DMS79 (cell line): ENCODE data around the gene NANOS3.

Experiments used
- DNase-seq: peaks from one replicate; lab custom pipeline; 2025; lab: John Stamatoyannopoulos, UW

NANOS3 gene

DNA sequence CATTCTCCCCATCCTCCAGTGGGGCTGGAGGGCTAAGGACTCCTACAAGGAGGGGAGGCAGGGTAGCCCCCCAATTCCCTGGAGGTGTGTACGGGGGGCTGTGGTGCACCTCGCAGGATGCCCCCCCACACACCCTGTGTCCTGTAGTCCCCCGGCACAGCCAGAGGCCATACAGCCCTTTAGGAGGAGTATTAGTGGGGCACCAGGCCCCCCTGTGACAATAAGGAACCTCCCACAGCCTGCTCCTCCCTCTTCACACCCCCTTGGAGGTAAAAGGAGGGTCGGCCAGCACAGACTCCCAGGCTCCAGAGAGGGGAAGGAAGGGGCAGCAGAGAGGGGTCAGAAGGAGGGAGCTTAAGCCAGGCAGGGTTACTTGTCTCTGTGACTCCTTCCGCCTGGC lies at the start of gene NANOS3:
Gene NANOS3 (plus strand): TSS at position 301 of the 400 bp plus-strand sequence. CDS start 115 bp downstream, outside the sequence.
- no peak for DNase-seq

DNA sequence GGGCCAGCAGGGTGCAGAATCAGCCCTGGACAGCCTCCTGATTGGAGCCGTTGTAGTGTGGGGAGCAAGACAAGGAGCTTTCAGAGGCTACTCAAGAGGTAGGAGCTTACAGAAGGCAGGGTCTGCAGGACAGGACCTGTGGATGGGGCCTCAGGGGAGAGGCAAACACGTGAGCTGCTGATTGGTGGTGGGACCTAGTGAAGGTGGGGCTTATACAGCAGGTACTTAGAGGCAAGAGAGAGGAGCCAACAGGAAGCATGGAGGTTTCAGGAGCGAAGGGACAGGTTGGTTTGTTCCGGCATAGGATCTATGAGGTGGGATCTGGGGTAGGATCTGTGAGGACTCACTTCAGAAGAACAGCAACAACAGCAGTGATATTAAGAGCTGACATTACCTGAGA lies 49.3 kb upstream of the NANOS3 start:
- no peak for DNase-seq

DNA sequence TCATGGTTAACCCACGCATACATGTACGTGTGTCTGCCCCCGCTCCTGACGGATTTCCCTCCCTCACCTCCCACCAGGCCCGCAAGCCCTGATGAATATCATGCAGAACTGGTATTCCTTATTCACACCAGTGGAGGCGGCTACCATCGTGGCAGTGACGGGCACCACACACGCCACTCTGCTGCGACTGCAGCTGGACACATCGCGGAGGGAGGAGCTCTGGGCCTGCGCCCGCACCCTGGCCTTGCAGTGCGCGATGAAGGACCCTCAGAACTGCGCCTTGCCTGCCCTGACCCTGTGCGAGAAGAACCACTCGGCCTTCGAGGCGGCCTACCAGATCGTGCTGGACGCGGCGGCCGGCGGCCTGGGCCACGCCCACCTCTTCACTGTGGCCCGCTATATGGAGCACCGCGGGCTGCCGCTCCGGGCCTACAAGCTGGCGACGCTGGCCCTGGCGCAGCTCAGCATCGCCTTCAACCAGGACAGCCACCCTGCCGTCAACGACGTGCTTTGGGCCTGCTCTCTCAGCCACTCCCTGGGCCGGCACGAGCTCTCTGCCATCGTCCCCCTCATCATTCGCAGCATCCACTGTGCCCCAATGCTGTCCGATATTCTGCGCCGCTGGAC lies 46.7 kb upstream of the NANOS3 start:
- no peak for DNase-seq

GRCh38 chr19:13830741-13831536 lies 46.0 kb upstream of the NANOS3 start:
- DNase-seq = no peak

GRCh38 chr19:13831537-13832467 lies 45.1 kb upstream of the NANOS3 start:
- DNase-seq = no peak

GRCh38 chr19:13833330-13834243 lies 43.3 kb upstream of the NANOS3 start:
- peak; percentile 77 for DNase-seq

DNA sequence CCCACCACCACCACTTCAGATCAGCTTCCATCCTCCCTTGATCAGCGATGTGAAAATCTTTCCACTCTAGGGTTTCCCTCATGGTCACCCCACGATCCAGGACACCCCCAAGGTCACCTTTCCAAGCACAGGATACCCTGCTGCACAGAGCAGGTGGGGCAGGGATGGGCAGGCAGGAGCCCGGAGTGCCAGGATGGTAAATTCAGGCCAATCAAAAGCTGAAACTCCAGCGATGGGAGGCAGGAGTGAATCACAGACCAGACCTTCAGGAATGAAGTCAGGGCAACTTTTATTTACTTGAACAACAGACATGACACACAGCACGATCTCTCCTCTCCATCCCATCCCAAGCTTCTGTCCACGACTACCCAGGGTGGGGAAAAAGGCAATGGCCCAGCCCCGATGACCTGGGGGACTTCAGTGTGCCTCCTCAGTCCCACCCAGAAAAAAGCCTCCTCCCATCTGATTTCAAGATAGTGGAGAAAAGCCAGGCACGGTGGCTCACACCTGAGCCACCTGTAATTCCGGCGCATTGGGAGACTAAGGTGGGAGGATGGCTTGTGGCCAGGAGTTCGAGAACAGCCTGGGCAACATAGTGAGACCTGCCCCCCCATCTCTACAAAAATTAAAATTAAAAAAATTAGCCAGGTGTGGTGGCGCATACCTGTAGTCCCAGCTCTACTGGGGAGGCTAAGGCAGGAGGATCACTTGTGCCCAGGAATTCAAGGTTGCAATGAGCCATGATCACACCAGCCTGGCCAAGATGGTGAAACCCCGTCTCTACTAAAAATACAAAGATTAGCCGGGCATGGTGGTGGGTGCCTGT lies 42.5 kb upstream of the NANOS3 start:
- no peak for DNase-seq

GRCh38 chr19:13835791-13836723 lies 40.9 kb upstream of the NANOS3 start:
- DNase-seq = no peak

DNA sequence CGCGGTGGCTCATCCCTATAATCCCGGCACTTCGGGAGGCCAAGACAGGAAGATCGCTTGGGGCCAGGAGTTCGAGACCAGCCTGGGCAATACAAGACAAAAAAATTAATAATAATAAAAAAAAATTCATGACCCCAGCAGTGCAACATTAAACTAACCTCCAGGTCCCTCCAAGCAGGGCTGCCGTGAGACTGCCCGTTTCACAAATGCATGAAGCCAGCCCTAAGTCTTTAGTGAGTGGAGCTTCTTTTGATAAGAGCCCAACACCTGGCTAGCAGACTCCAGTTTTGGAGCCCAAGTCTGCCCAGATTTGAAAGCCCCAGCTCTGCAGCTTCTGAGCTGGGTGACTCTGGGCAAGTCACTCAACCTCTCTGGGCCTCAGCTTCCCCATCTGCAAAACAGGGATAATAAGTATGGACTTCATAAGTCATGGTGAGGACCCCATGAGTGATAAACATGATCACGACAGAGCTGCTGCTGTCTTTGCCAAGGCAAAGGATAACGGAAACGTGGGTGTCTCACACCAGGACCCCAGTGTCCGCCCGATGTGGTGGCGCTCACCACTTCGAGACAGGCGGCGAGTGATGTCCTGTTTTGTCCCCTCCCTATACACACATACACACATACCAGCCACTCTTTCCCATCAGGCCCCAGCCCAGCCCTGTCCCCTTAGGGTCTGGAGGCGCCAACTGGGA lies 38.4 kb upstream of the NANOS3 start:
- DNase-seq = no peak

DNA sequence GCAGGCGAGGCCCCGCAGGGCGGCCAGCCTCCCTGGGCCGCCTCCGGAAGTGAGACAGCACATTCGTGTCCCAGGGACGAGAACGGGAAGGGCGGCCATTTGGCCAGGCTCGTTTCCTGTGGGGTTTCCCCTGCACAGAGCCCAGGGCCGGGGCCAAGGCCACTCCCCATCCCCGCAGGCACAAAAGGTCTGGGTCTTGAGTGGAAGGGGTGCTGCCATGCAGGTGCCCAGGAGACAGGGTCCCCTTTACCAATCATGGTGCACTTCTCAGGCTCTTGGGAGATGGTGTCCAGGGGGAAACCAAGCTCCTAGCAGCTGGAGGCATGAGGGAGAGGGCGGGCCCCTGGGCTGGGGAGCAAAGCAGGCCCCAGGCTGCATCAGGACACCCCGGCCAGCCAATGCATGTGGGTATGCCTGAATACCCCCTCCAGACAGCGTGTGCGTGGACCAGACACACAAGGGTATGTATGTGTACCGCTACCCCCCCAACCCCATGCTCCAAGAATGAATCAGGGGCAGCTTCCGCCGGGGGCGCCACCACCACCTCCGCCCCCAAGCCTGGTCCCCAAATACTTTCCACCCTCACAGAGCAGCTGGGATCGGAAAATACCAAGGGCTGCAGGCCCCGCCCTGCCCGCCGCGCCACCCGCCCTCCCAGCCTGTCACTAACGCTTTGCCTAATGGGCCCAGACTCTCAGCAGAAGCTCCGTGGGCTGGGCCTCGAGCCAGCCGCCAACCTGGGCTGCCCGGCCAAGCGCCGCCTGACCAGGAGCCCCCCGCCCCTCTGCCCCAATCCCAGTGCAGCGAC lies 37.6 kb upstream of the NANOS3 start:
- DNase-seq = no peak

DNA sequence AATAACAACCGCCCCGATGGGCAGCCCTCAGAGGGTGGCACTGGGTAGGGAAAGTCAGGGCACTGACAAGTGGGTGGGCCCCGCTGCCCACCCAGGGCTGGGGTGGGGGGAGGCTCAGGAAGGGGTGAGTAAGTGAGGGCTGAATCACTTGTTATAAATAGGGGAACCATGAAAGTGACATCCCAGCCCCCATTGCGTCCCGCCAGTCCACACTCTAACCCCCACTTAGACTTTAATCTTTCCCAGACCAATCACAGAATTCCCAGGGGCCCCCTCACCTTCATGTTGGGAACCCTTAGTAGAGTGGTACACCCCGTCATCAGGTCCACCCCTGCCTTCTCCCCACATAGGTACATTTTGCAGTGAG lies 37.0 kb upstream of the NANOS3 start:
- DNase-seq = no peak

GRCh38 chr19:13840305-13841085 lies 36.4 kb upstream of the NANOS3 start:
- no peak for DNase-seq

DNA sequence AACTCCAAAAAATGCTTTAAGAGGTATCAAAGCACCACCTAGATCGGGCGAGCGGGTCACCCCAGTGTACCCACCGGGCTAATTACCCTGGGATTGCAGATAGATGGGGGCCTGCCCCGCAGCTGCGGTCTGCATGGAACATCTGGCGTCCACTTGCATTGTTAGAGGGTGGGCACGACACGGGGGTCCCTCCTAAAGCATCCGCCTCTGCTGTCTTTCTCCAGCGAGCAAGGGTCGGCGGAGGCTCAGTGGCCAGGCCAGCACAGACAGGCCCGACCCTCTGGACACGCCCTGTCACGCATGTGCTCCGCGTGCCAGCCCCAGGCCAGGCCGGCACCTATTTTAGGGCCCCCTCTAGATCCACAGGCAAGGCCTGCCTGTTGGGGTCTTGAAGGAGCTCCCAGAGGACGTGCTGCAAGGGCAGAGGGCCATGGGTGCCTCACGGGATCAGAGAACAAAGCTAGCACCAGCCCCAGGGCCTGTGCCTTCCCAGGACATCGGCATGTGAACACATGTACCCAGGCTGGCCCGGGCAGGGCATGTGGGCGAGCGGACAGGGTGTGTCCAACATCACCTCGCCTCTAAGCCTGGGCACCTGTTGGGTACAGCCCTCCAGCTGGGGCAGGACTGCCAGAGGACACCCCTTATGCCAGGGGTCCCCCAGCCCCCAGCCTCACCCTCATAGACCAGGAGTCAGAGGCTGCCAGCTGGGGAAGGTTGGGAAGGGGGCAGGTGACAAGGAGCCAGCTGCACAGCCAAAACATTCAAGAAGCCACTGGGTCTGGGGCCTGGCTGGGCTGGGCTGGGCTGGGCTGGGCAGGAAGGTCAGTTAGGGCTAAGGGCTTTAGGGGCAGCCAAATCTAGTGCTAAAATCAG lies 35.6 kb upstream of the NANOS3 start:
- DNase-seq = no peak

GRCh38 chr19:13841962-13842290 lies 35.0 kb upstream of the NANOS3 start:
- DNase-seq = no peak

DNA sequence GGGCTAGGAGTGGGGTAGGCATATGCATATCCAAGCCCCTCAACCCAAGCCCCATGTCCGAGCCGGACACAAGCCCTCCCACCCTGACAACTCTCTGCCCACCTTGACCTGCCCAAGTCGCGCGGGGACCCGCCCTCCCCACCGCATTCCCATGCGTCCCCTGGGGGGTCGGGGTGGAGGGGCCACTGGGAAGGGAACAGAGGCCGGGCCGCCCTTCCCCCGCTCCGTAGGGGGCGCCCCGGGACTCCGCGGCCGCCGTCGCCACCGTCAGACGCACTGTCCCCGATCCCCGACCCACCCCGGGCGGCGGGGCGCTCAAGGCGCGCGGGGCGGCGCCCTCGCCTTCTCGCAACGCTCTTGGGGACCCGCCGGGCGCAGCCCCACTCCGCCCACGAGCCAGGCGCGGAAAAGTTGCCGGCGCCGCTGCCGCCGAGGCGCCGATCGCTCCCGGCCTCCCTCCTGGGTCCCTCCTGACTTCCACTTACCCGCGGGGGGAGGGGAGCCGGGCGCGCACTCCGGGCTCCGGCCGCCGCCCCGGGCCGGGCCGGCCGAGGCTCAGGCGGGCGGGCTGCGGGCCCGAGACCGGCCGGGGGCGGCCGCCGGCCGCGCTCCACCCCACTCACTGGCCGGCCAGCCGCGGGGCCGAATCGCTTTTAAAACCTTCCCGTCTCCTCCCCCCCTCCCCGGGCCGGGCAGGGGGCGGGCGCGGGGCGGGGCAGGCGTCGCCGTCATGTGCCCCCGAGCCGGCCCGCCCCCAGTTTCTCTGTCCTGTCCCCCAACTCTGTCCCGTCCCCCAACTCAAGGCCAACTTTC lies 34.4 kb upstream of the NANOS3 start:
- no peak for DNase-seq
